WTC11 (cell line): ENCODE data around the gene CTBP1. TPM values are rescaled to one million over a fixed set of nuclear protein-coding genes. Genes with fewer than 3 reads are reported as not detected.

Experiments used
- ATAC-seq: fragments of 200-7000 bp; cut with Tn5 transposase; 2 replicates; pipeline ENCODE4 v1.10.0; 2021; ENCODE audit warnings: mild to moderate bottlenecking, moderate library complexity
- CTCF ChIA-PET: fragments of 300-600 bp; sonication (Branson Sonifier 250); formaldehyde crosslinking; loops from one replicate; lab custom pipeline; 2021; ENCODE audit warnings: antibody characterized with exemption; lab: Charles Lee
- POLR2A ChIA-PET: fragments of 350-600 bp; sonication (Branson Sonifier 250); formaldehyde crosslinking; loops from one replicate; lab custom pipeline; 2021; ENCODE audit warnings: antibody characterized with exemption; lab: Charles Lee
- DNase-seq: peaks from one replicate; pipeline ENCODE4 v3.0.0; 2021; ENCODE audit warnings: low spot score
- H3K27ac Mint-ChIP-seq: 2 replicates; pipeline ENCODE4 v1.8.0; 2021; ENCODE audit warnings: mixed read lengths
- H3K27me3 Mint-ChIP-seq: 2 replicates; pipeline ENCODE4 v1.8.0; 2021; ENCODE audit warnings: low read depth, mild to moderate bottlenecking, moderate library complexity, mixed read lengths
- H3K36me3 Mint-ChIP-seq: 2 replicates; pipeline ENCODE4 v1.8.0; 2021; ENCODE audit warnings: mixed read lengths
- H3K4me1 Mint-ChIP-seq: 2 replicates; pipeline ENCODE4 v1.8.0; 2022; ENCODE audit warnings: mixed read lengths
- H3K4me3 Mint-ChIP-seq: 2 replicates; pipeline ENCODE4 v1.8.0; 2021; ENCODE audit warnings: mild to moderate bottlenecking, moderate library complexity, mixed read lengths
- H3K9me3 Mint-ChIP-seq: 2 replicates; pipeline ENCODE4 v1.8.0; 2021; ENCODE audit warnings: mixed read lengths
- GABPB1 ChIP-seq: sonication (generic); formaldehyde crosslinking; IDR thresholded peaks from 2 replicates; pipeline ENCODE4 v1.8.1; 2023; ENCODE audit warnings: mild to moderate bottlenecking, missing genetic modification reagents
- HMGA2 ChIP-seq: fragments of 250-450 bp; sonication (Bioruptor Pico); IDR thresholded peaks from 2 replicates; pipeline ENCODE4 v1.4.0; 2021; ENCODE audit warnings: mild to moderate bottlenecking, moderate library complexity
- JUN ChIP-seq: sonication (generic); formaldehyde crosslinking; IDR thresholded peaks from 2 replicates; pipeline ENCODE4 v1.8.0; 2023; ENCODE audit warnings: mild to moderate bottlenecking, missing genetic modification reagents
- KAT7 ChIP-seq: sonication (generic); formaldehyde crosslinking; IDR thresholded peaks from 2 replicates; pipeline ENCODE4 v1.8.1; 2023; ENCODE audit warnings: missing genetic modification reagents, mild to moderate bottlenecking, borderline replicate concordance
- MXD4 ChIP-seq: fragments of 250-450 bp; sonication (Bioruptor Pico); IDR thresholded peaks from 2 replicates; pipeline ENCODE4 v1.8.0; 2021; ENCODE audit warnings: mild to moderate bottlenecking, moderate library complexity, borderline replicate concordance
- NFYB ChIP-seq: sonication (generic); formaldehyde crosslinking; conservative IDR thresholded peaks from 2 replicates; pipeline ENCODE4 v1.8.0; 2022; ENCODE audit warnings: low read depth, missing genetic modification reagents
- OVOL2 ChIP-seq: fragments of 250-450 bp; sonication (Bioruptor Pico); IDR thresholded peaks from 2 replicates; pipeline ENCODE4 v1.9.0; 2021; ENCODE audit warnings: mild to moderate bottlenecking, borderline replicate concordance
- RORB ChIP-seq: fragments of 250-450 bp; sonication (Bioruptor Pico); IDR thresholded peaks from 2 replicates; pipeline ENCODE4 v1.9.0; 2021; ENCODE audit warnings: mild to moderate bottlenecking
- SMAD3 ChIP-seq: sonication (generic); formaldehyde crosslinking; IDR thresholded peaks from 2 replicates; pipeline ENCODE4 v1.8.0; 2022; ENCODE audit warnings: missing genetic modification reagents, mild to moderate bottlenecking, borderline replicate concordance
- TEAD4 ChIP-seq: sonication (generic); formaldehyde crosslinking; IDR thresholded peaks from 2 replicates; pipeline ENCODE4 v1.8.0; 2022; ENCODE audit warnings: mild to moderate bottlenecking, missing genetic modification reagents
- ZNF263 ChIP-seq: sonication (generic); formaldehyde crosslinking; IDR thresholded peaks from 2 replicates; pipeline ENCODE4 v1.8.1; 2022; ENCODE audit warnings: low read depth, mild to moderate bottlenecking, moderate library complexity, missing genetic modification reagents
- ZNF671 ChIP-seq: fragments of 250-450 bp; sonication (Bioruptor Pico); IDR thresholded peaks from 2 replicates; pipeline ENCODE4 v1.8.0; 2021; ENCODE audit warnings: mild to moderate bottlenecking
- total RNA-seq: library from RNA; stranded (reverse); gene quantifications from 3 replicates; pipeline ENCODE4 v1.2.3, GENCODE V29; 2021
- TF ChIP-seq, protein P1 (sequence below): sonication (generic); formaldehyde crosslinking; IDR thresholded peaks from 2 replicates; pipeline ENCODE4 v1.8.1; 2022; ENCODE audit warnings: mild to moderate bottlenecking, missing genetic modification reagents, moderate library complexity, borderline replicate concordance
- TF ChIP-seq, protein P2 (sequence below): sonication (generic); formaldehyde crosslinking; IDR thresholded peaks from 2 replicates; pipeline ENCODE4 v1.8.1; 2022; ENCODE audit warnings: low read depth, missing genetic modification reagents, borderline replicate concordance
- TF ChIP-seq, protein P3 (sequence below): sonication (generic); formaldehyde crosslinking; IDR thresholded peaks from 2 replicates; pipeline ENCODE4 v1.8.1; 2023; ENCODE audit warnings: mild to moderate bottlenecking, moderate library complexity, missing genetic modification reagents

Gene CTBP1
- total RNA-seq, 1 experiment from 2014 or later: 143 TPM

DNA sequence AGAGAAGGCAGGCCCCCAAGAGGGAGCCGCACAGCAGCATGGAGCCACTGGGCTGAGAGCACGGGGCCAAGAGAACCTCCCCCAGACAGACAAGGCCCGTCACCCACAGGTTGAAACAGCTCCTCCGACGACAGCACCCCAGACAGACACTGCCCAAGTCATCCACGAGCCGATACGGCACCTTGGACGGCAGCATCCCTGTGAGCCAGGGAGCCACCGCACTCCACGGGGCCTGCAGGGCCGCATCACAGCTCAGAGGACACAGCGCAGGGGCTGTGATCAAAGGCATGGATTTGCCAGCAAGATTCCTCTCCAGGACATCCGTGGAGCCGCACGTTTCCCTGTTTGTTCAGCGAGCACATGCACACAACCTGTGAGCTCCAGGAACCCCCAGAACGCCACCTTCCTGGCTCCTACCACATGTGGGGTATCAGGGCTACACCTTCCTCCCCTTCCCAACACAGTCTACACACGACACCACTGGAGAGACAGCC, 3.9 kb downstream of the CTBP1 start (continued):
- TF ChIP-seq MXD4 (CRISPR knock-in tag): no peak

DNA sequence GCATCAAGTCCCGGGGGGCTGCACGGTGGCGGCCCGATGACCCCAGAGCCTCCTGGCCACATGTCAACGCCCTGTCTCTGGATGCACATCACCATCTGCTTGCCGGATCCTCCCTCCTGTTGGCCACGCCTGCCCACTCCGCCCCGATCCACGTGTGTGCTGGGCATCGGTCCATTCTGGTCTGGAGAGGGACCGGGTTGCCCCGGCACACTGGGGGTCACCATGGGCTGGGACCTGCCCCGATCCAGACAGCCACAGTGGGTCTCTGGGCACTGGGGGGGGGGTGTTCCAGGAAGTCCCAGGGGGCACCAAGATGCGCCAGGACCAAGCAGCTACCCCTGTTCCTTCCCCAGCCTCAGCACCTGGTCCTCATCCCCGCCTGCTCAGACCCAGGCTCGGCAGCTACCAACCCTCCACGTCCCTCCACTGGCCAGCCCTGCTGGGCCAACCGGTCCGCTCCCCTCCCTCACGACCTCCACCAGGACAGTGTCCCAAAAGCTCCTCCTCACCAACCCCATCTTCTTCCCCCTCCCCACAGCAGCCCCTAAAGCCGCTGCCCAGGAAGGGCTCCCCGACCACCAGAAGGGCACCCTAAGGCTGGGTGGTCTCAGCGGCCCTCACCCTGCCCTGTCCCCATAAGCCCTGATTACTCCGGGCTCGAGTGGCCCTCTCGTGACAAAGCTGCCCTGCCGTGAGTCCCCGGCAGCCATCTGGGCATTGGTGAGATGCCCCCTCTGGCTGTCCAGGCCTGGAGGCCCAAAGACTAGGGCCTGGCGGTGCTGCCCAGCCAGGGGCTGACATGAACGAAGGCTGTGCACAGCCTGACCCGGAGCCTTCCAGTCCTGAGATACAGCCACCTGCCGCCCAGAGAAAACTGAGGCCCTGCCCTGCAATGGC, 4.6 kb downstream of the CTBP1 start:
- Mint-ChIP-seq H3K4me1 (peaks cover 11% of the 10 kb centered on the region), H3K27ac (0 out of 2 replicates have a peak overlapping the region, but pooled peaks have one; percentile 49), H3K4me3 (no peak overlapping the region)
- ChIA-PET CTCF (interaction anchor here (1.5 kb wide), 1 partner anchor 102 kb away, joined by 4 read pairs; the partner anchor contains the start of gene UVSSA), POLR2A (no interaction called here)
- no peak for ATAC-seq
- no peak for DNase-seq
- TF ChIP-seq KAT7 (CRISPR knock-in tag): no peak
- TF ChIP-seq NFYB (CRISPR knock-in tag): no peak
- TF ChIP-seq SMAD3 (CRISPR knock-in tag): no peak
- TF ChIP-seq OVOL2: no peak
- TF ChIP-seq JUN (CRISPR knock-in tag): no peak
- TF ChIP-seq ZNF263: no peak
- no peak for TF ChIP-seq RORB (CRISPR knock-in tag)
- TF ChIP-seq, protein P1, sequence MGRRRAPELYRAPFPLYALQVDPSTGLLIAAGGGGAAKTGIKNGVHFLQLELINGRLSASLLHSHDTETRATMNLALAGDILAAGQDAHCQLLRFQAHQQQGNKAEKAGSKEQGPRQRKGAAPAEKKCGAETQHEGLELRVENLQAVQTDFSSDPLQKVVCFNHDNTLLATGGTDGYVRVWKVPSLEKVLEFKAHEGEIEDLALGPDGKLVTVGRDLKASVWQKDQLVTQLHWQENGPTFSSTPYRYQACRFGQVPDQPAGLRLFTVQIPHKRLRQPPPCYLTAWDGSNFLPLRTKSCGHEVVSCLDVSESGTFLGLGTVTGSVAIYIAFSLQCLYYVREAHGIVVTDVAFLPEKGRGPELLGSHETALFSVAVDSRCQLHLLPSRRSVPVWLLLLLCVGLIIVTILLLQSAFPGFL (CRISPR knock-in tag): no peak
- no peak for TF ChIP-seq ZNF671 (CRISPR knock-in tag)
- TF ChIP-seq, all 79 proteins: peak for 0
- Mint-ChIP-seq H3K36me3 (peaks cover 4% of the 10 kb centered on the region), H3K27me3 (no peaks in the 10 kb centered on the region; the same call in 1 of the 2 replicates), H3K9me3 (no peaks in the 10 kb centered on the region)

DNA sequence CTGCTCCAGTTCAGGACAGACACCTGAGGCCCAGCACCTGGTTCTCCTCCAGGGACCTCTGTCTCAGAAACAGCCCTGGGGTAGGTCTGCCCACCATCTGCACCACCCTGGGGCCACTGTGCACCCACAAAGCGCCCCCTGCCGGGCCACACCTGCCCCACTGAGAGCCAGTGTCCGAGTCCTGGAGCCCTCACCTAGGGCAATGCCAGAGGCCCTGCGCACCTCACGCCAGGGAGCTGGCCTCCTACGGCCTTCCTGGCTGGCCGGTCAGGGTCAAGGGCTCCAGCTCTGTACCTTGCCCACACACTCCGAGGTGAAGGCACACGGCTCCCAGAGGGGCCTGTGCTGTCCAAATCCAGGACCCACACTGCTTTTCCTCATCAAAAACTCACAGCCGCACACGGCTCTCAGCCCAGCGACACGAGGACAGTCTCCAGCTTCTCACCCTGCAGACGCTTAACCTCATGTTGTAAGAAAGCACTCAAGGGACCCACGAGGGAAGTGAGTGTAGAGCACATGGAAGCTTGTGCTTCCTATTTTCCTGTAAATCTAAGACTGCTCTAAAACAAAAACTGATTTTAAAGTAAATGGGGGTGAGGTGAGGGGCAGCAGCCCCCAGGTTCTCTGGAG, 5.4 kb downstream of the CTBP1 start:
- H3K9me3 Mint-ChIP-seq: no peaks in the 10 kb centered on the region
- no peak overlapping the region for H3K4me3 Mint-ChIP-seq
- H3K4me1 Mint-ChIP-seq: peaks cover 11% of the 10 kb centered on the region
- CTCF ChIA-PET: interaction anchor here (1.5 kb wide), 1 partner anchor 103 kb away, joined by 4 read pairs; the partner anchor contains the start of gene UVSSA
- POLR2A ChIA-PET: no interaction called here
- no peaks in the 10 kb centered on the region; the same call in 1 of the 2 replicates for H3K27me3 Mint-ChIP-seq
- peaks cover 4% of the 10 kb centered on the region for H3K36me3 Mint-ChIP-seq
- ATAC-seq (no peak), DNase-seq (peak; percentile 10)
- TF ChIP-seq GABPB1 (CRISPR knock-in tag) (no peak), HMGA2 (CRISPR knock-in tag) (no peak), TEAD4 (CRISPR knock-in tag) (no peak)
- TF ChIP-seq, protein P2, sequence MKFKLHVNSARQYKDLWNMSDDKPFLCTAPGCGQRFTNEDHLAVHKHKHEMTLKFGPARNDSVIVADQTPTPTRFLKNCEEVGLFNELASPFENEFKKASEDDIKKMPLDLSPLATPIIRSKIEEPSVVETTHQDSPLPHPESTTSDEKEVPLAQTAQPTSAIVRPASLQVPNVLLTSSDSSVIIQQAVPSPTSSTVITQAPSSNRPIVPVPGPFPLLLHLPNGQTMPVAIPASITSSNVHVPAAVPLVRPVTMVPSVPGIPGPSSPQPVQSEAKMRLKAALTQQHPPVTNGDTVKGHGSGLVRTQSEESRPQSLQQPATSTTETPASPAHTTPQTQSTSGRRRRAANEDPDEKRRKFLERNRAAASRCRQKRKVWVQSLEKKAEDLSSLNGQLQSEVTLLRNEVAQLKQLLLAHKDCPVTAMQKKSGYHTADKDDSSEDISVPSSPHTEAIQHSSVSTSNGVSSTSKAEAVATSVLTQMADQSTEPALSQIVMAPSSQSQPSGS (CRISPR knock-in tag): no peak
- TF ChIP-seq, protein P3, sequence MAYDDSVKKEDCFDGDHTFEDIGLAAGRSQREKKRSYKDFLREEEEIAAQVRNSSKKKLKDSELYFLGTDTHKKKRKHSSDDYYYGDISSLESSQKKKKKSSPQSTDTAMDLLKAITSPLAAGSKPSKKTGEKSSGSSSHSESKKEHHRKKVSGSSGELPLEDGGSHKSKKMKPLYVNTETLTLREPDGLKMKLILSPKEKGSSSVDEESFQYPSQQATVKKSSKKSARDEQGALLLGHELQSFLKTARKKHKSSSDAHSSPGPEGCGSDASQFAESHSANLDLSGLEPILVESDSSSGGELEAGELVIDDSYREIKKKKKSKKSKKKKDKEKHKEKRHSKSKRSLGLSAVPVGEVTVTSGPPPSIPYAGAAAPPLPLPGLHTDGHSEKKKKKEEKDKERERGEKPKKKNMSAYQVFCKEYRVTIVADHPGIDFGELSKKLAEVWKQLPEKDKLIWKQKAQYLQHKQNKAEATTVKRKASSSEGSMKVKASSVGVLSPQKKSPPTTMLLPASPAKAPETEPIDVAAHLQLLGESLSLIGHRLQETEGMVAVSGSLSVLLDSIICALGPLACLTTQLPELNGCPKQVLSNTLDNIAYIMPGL (CRISPR knock-in tag): no peak
- no peak overlapping the region for H3K27ac Mint-ChIP-seq
